Erythroblast (primary cell): ENCODE results near the gene CENPF.

Experiments used
- DNase-seq, 2 experiments: peaks; one replicate each; lab custom pipeline; 2025; lab: John Stamatoyannopoulos, UW
- GATA1 ChIP-seq: IDR thresholded peaks from 2 replicates; pipeline ENCODE4 v1.6.1; 2011; ENCODE audit warnings: low read depth, mild to moderate bottlenecking, control low read depth, low read length, moderate library complexity
- POLR2A ChIP-seq: IDR thresholded peaks from 2 replicates; pipeline ENCODE4 v1.6.1; 2011; ENCODE audit warnings: mild to moderate bottlenecking, low read length

The CENPF gene

DNA sequence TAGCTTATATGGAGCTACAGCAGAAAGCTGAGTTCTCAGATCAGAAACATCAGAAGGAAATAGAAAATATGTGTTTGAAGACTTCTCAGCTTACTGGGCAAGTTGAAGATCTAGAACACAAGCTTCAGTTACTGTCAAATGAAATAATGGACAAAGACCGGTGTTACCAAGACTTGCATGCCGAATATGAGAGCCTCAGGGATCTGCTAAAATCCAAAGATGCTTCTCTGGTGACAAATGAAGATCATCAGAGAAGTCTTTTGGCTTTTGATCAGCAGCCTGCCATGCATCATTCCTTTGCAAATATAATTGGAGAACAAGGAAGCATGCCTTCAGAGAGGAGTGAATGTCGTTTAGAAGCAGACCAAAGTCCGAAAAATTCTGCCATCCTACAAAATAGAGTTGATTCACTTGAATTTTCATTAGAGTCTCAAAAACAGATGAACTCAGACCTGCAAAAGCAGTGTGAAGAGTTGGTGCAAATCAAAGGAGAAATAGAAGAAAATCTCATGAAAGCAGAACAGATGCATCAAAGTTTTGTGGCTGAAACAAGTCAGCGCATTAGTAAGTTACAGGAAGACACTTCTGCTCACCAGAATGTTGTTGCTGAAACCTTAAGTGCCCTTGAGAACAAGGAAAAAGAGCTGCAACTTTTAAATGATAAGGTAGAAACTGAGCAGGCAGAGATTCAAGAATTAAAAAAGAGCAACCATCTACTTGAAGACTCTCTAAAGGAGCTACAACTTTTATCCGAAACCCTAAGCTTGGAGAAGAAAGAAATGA lies 37.6 kb downstream of the CENPF start:
- TF ChIP-seq GATA1 (no peak), POLR2A (no peak)
- DNase-seq: no peak

GRCh38 chr1:214641214-214641895 lies 38.4 kb downstream of the CENPF start:
- no peak for DNase-seq
- TF ChIP-seq GATA1: no peak
- TF ChIP-seq POLR2A: no peak

GRCh38 chr1:214643030-214643429 lies 40.0 kb downstream of the CENPF start:
- no peak for DNase-seq
- TF ChIP-seq GATA1: no peak
- no peak for TF ChIP-seq POLR2A

DNA sequence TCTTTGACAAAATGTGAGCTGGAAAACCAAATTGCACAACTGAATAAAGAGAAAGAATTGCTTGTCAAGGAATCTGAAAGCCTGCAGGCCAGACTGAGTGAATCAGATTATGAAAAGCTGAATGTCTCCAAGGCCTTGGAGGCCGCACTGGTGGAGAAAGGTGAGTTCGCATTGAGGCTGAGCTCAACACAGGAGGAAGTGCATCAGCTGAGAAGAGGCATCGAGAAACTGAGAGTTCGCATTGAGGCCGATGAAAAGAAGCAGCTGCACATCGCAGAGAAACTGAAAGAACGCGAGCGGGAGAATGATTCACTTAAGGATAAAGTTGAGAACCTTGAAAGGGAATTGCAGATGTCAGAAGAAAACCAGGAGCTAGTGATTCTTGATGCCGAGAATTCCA lies 42.7 kb downstream of the CENPF start:
- TF ChIP-seq GATA1 (no peak), POLR2A (no peak)
- no peak for DNase-seq

DNA sequence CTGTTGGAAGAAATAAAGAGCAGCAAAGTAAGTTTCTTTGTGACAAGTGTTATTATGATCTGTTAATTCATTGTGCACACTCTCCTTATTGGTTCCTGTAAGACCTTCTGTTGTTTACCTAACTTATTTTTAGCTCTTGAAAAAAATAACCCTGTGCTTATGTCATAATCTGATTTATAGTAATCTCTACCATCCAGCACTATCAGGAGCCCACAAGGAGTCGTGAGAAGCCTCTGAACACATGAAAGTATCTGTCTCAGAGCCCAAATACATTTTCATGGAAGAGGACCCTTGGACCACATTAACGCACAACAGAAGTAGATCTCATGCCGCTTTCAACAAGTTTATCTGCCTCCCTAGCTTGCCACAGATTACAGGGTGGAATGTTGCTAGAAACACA lies 45.8 kb downstream of the CENPF start:
- TF ChIP-seq GATA1 (no peak), POLR2A (no peak)
- no peak for DNase-seq

DNA sequence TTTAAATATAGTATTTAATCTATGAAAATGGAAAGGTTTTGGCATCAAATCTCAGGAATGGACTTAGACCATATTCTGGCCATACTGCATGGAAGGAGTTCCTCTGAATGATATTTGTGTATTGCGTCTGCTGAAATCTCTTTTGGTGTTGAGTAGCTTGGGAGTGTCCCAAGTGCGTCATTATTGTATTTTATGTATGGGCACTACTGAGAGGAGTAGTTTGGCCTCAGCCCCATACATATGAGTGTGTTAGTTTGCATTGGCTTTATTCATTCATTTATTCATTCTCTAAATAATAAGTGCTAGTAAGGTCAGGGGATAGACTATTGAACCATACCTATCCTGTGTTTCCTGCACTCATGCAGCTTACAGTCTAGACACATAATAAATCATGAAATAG lies 46.6 kb downstream of the CENPF start:
- TF ChIP-seq GATA1 (no peak), POLR2A (no peak)
- DNase-seq: no peak

DNA sequence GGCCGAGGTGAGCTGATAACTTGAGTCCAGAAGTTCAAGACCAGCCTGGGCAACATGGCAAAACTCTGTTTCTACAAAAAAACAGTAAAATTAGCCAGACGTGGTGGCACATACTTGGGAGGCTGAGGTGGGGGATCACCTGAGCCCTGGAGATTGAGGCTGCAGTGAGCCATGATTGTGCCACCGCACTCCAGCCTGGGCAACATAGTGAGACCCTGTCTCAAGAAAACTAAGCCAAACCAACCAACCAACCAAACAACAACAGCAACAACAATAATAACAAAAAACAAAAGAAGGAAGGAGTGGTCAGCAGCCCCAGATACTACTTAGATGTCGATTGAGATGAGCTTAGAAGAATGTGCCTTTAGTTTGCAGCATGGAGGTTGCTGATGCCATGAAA lies 47.7 kb downstream of the CENPF start:
- TF ChIP-seq GATA1: no peak
- no peak for TF ChIP-seq POLR2A
- no peak for DNase-seq

DNA sequence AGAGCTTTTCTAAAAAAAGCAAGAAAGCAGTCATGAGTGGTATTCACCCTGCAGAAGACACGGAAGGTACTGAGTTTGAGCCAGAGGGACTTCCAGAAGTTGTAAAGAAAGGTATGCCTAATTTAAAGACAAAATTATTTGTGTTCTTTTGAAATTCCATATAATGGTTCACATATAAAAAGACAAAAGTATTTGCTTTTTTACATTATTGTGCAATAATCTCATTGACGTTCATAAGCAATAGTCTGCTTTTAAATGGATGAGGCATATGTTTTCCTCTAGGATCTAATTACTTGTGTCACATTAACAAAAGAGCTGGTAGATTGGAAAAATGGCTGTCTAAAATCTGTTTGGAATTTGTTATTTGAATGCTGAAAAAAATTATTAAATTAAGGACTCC lies 54.3 kb downstream of the CENPF start:
- no peak for DNase-seq
- TF ChIP-seq POLR2A: no peak
- no peak for TF ChIP-seq GATA1

DNA sequence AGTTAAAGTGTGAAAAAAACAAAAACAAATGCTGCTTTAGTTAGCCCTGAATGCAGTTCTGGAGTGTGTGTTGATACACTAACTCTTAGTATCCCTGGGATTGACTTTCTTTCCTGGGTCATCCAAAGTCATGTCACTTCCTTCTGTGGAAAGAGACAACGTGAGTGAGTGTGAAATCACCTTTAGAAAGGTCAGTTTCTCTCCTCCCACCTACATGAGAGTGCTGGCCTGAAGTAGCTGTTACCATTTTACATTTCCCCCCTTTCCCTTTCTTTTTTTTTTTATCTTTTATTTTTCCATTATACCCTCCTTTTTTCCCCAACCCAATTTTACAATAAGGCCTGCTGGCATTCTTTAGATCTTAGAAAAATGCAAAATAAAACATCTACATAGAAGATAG lies 55.2 kb downstream of the CENPF start:
- TF ChIP-seq GATA1 (no peak), POLR2A (no peak)
- DNase-seq: no peak

- TF ChIP-seq POLR2A (no peak), GATA1 (no peak)
- no peak for DNase-seq
Observed at GRCh38 chr1:214658785-214659184, 55.8 kb downstream of the CENPF start.

DNA sequence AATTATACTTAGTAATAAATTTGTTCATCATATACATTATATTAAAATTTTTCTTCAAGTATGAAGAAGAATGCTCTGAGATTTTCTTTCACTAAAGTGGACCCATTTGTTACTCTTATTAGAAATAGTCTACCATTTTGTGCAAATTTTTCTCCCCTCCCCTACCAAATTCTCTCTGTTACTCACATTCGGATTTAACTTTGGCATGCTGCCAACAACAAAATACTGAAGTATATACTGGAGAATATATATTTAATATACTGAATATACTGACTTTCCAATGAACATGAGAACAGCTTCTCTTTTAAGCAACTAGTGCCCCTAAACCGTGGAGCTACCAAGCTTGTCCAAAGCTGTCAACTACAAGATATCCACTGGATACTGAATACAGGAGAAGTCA lies 57.2 kb downstream of the CENPF start:
- TF ChIP-seq POLR2A: no peak
- TF ChIP-seq GATA1: no peak
- peak in 1 of 2 experiments; percentile 12 for DNase-seq

DNA sequence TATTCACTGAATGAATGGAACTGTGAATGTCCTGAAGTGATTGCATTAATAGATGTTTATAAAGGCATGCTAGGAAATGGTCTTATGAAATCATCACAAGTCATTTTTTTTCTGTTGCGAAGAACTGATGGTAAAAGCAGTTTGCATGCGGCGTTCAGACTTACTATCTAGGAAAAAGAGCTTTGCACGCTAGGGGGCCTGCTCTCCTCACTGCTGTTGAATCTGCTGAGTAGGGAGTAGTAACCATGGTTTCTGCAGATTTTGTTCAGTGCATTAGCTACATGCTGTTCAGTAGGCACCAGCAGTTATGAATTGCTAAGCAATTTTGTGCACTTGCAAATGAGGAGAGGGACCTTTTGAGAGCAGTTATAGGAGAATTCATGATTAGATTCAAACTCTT lies 57.9 kb downstream of the CENPF start:
- no peak for TF ChIP-seq POLR2A
- TF ChIP-seq GATA1: no peak

DNA sequence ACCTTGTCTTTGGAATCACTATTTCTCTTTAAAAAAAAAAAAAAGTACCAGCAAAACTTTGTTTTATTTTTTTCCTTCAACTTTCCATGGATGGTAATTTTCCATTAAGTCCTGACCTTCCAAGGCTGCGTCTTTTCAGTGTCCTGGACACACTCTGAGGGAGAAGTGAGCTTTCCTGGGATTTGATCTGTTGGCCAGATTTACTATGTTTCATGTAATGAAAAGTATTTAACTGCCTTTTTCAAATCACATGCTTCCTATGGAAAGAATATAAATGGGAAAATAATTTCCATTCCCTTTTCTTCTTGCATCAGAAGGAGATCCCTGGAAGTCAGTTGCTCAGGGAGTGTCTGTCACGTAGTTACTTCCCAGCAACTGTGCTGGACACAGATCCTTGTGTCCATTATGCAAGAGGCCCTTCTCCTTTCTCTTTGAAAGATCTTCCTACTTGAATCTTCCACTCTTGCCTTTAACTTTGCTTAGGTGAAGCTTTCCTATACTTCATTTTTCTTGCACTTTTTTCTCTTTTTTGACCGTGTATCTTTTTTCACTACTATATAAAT lies 59.3 kb downstream of the CENPF start:
- no peak for DNase-seq
- TF ChIP-seq POLR2A (no peak), GATA1 (no peak)

More for the DNA sequence above, 57.9 kb downstream of the CENPF start:
- DNase-seq: no peak
